GM19395 (cell line): ENCODE measurements around the gene ADGRG2.

Experiments
- ATAC-seq: cut with Tn5 transposase; IDR thresholded peaks from one replicate; pipeline ENCODE4 v1.9.1; 2021; ENCODE audit warnings: mild to moderate bottlenecking, moderate library complexity; ENCODE audit not compliant: unreplicated experiment

Gene ADGRG2, protein sequence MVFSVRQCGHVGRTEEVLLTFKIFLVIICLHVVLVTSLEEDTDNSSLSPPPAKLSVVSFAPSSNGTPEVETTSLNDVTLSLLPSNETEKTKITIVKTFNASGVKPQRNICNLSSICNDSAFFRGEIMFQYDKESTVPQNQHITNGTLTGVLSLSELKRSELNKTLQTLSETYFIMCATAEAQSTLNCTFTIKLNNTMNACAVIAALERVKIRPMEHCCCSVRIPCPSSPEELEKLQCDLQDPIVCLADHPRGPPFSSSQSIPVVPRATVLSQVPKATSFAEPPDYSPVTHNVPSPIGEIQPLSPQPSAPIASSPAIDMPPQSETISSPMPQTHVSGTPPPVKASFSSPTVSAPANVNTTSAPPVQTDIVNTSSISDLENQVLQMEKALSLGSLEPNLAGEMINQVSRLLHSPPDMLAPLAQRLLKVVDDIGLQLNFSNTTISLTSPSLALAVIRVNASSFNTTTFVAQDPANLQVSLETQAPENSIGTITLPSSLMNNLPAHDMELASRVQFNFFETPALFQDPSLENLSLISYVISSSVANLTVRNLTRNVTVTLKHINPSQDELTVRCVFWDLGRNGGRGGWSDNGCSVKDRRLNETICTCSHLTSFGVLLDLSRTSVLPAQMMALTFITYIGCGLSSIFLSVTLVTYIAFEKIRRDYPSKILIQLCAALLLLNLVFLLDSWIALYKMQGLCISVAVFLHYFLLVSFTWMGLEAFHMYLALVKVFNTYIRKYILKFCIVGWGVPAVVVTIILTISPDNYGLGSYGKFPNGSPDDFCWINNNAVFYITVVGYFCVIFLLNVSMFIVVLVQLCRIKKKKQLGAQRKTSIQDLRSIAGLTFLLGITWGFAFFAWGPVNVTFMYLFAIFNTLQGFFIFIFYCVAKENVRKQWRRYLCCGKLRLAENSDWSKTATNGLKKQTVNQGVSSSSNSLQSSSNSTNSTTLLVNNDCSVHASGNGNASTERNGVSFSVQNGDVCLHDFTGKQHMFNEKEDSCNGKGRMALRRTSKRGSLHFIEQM

DNA sequence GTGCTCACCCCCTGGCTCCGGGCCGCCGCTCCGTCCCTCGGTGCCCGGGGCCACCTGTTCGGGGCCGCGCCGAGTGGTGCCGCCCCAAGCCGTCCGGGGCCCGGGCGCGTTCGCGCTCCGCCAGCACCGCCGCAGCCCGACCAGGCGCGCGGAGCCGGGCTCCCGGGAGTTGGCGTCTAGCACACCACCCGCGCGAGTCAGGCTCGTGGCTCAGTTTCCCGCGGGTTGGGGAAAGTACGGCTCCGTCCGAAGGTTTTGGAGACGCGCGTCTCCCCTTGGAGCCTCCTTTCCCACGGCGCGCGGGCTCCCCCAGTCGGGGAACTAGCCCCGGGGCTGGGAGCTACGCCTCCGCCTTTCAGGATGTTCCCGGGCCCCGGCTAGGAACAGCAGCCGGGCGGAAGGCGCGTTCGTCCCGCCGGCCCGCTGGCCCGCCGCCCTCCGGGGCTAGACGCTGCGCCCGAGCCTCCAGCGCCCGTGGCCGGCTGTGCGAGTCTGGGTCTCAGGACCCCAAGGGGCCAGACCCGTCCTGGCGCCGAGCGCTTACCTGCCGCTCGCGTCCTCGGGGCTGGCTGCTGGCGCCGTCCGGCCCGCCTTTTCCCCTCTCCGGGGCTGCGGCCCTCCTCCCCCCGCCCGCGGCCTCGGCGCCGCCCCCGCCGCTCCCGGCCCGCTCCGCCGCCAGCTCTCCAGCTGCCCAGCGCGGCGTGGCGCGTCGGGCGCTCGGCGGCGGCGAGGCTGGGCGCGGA is at the start of gene ADGRG2:
Gene ADGRG2 (minus strand): TSS at position 571 of the 743 bp plus-strand sequence. CDS start 53,634 bp downstream, outside the sequence.
- no peak for ATAC-seq

DNA sequence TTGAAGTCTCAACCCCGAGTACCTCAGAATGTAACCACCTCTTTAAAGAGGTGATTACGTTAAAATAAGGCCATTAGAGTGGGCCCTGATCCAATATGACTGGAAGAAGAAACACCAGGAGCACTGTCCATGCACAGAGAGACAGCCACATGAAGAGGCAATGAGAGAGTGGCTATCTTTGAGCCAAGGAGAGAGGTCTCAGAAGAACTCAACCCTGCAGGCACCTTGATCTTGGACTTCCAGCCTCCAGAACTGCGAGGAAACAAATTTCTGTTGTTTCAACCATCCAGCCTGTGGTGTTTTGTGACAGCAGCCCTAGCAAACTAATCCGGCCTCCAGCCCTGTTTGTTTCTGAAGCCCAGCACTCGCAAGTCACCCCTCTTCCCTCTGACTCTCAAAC is 46.3 kb upstream of the ADGRG2 start:
- no peak for ATAC-seq

DNA sequence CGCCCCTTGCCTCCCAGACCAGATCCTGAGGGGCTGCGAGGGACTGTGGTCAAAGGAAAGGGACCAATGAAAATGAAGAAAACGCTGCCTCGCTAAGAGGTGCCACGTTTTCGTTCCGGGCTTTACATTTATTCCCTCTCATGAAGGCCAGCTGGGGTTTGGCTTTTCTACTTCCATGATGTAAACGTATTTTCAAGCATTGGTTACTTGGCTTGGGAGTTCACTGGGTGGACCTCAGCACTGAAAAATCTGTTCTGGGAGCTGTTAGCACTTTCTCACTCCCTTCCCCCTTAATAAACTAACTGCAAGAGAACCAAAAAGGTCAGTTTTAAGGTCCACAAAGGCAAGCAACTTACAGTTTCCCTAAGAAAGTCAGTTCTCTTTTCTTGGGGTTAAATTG is 40.6 kb upstream of the ADGRG2 start:
- ATAC-seq = no peak

DNA sequence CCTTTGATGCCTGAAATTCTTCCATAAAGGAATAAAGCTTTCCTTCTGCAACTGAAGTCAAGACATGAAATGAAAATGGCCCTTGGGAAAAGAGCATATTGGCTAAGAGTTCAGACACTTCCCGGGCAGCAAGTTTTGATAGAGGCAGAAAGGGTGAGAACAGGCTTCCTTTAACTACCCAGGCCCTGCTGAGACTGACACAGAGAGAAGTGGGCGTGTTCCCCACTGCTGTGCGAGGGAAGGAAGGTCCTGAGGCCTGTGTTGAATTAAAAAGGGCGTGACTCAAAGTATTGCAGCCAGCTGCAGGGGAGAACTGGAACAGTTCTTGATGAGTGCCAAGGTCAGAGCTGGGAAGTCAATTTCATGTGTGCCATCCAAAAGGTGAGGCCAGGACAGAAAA is 33.9 kb upstream of the ADGRG2 start:
- ATAC-seq = no peak

DNA sequence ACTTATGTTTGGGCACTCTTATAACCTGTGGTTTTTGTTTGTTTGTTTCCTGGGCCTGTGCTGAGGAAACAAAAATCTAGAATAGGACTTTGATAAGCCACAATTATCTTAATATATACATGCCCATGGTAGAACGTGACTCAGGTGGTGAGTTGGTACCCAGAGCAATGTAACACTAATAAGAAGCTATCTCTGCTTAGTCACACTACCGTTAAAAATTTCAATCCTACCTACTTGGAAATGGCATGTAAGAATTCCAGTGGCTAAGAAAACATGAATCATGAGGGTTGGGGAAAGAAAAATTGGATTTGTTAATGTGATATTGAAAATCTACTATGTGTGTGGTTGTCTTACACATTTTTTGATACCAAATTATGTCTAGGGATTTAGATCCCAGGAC is 30.5 kb upstream of the ADGRG2 start:
- no peak for ATAC-seq

DNA sequence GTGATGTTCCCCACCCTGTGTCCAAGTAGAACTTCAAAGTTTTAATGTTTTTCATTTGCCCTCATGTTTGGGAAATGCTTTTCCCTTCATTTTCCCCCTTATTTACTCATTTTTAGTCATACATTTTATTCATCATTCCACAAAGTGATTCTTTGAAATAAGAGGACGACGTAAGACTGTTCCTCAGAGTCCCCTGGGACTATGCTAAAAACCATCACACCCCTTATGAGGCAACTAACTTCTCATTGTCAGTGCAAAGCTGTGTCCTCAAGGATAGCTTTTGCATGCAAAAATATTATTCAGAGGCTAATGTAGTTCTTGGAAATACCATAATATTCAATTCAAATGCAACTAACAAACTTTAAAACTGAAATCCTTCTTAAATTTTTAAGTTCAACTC is 14.8 kb upstream of the ADGRG2 start:
- no peak for ATAC-seq

DNA sequence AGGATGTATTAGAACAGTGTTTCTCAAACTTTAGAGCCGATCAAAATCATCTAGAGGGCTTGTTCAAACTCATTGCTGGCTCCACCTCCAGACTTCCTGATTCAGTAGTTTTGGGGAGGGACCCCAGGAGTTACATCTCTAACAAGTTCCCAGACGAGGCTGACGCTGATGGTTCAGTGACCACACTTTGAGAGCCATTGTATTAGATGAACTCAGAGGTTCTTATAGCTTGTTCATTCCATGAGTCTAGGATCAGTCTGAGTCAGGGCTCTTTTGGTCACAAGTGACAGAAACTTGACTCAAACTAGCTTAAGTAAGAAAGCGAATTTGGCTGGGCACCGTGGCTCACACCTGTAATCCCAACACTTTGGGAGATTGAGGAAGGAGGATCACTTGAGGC is 11.5 kb upstream of the ADGRG2 start:
- no peak for ATAC-seq

DNA sequence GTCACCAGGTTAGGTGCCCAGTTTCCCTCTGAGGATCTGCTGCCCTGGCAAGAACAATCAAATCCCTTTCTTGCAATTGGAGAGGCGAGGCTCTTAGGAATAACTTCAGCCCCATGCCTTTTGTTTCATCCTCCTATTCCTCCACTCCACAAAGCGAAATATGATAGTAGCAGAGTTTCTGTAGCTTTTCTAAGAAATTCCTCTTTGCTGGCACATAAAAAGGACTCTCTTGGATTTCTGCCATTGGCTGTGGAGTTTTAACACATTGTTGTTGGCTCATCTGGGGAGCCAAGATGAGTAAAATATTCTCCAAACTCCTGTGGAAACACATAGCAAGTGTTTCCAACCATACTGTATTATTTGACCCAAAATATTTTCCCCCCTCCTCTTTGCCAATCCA is 11.0 kb upstream of the ADGRG2 start:
- no peak for ATAC-seq

DNA sequence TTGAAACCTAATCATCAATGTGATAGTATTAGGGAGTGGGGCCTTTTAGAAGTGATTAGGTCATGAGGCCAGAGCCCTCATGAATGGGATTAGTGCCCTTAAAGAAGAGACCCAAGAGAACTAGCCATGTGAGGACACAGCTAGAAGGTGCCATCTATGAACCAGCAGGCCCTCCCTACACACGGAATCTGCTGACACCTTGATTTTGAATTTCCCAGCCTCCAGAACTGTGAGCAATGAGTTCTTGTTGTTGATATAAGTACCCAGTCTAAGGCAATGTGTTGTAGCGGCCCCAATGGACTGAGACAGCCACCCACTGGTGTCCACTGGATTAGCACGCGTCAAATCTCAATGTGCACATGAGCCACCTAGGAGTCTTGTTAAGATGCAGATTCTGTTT is 8.4 kb upstream of the ADGRG2 start:
- ATAC-seq = no peak

DNA sequence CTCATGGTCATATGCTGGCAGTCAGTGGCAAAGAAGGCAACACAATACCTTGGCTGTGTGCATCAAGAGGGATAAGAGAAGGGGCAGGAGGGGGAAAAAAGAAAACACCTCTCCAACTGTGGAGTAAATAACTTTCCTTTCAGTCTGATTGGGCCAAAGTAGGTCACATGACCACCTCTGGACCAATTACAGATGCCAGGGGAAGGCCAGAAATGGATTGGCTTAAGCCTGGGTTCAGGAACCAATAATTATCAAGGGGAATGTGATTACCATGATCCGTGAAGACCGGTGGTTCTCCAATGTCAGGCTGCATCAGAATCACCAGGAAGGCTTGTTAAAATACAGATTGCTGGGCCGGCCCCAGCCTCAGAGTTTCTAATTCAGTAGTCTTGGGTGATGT is 7.4 kb upstream of the ADGRG2 start:
- no peak for ATAC-seq

DNA sequence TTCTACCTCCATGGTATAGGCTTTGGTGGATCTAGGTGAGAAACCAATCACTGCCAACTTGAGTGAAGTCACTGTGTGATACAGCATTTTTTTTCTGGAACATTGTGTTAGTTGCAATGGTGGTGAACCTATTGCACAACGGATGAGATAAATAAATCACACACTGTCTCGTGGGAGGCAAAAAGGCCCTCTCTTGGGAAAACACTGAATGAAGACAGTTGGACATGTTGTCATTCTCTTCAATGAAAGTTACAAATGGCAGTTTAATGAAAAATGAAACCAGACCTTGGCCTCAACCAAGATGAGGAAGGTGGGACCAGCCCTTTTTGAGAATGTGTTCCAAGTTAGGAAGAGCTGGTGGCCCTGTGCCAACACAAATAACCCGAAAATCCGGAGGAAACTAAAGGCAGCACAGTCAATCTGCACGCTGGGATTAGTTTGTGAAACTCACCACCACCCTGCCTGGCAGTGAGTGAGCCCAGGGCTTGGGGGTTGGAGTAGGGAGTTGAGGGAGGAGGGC is 5.4 kb upstream of the ADGRG2 start:
- no peak for ATAC-seq

DNA sequence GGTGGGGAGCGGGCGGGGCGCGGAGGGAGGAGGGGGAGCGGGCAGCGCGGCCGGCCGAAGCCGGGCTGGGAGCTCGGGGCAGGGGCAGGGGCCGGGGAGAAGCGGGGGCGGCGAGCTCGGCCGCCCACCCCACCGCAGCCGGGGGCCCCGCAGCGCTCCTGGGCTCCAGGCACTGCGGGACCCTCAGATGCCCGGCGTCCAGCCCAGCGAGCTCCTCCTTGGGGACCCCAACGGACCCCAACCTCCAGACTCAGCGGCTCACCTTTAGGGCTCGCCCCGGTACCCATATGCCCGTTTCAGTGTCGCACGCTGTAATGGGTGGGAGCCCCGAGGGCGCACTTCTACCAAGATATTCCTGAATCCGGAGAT is 357 bp upstream of the ADGRG2 start:
- no peak for ATAC-seq

DNA sequence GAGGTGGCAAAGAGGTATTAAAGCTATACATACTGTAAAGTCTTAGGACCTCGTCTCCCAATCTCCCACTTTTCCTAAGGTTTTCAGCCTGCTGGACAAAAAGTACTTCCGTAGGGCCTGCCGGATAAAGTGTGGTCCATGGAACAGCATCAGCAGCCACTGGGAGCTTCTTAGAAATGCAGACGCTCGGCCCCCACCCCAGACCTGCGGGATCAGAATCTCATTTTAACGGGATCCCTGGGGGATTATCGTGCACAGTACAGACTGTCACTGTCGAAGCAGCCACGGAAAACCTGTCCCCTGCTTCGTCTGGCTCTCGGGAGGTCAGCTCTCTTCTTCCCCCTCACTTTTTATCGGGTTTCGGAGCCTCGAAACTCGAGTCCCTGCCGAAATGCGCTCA is 802 bp downstream of the ADGRG2 start:
- ATAC-seq = no peak

DNA sequence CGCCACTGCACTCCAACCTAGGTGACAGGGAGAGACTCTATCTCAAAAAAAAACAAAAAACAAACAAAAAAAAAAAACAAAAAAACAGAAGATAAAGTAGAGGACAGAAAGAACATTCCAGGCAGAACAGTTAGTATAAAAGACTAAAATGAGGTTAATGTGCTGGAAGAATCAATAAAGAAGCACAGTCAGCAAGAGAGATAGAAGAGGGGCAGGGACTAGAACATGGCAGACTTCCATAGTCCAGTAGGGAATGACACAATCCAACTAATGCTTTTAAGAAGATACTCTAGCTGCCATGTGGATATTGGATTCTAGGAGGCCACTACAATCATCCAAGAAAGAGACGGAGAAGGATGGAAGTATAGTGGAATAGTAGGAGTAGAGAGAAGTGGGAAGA is 11.6 kb downstream of the ADGRG2 start:
- no peak for ATAC-seq

DNA sequence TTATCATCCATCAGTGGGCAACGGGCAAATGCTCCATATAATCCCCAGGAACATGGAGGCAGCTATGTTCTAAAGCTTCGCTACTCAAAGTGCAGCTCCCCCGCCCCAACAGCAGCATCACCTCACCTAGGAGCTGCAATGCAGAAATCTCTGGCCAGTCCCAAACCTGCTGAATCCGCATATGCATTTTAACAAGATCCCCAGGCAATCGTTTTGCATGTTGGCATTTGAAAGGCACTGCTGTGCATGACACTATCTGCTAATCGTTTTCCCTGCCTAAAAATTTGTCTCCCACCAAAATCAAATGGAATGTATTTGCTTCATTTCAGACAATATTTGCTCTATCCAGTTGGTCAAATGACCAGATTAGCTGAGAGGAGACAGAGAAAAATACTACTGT is 15.2 kb downstream of the ADGRG2 start:
- ATAC-seq = no peak

DNA sequence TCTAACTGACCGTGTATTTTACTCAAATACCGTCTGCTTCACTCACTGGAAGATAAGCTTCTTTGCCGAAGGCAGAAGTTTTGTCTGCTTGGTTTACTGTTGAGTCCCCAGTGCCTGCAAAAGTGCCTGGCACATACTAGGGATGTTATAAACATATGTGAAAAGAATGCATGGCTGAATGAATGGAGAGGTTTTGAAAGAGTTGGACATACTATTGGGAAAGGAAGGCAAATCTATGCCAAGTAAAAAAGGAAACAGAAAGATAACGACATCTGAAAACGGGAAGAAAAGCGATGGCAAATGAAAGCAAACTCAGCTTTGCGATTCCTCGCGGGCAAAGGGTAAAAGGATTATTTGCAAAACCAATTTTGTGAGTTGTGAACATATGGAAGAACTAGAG is 21.7 kb downstream of the ADGRG2 start:
- no peak for ATAC-seq

DNA sequence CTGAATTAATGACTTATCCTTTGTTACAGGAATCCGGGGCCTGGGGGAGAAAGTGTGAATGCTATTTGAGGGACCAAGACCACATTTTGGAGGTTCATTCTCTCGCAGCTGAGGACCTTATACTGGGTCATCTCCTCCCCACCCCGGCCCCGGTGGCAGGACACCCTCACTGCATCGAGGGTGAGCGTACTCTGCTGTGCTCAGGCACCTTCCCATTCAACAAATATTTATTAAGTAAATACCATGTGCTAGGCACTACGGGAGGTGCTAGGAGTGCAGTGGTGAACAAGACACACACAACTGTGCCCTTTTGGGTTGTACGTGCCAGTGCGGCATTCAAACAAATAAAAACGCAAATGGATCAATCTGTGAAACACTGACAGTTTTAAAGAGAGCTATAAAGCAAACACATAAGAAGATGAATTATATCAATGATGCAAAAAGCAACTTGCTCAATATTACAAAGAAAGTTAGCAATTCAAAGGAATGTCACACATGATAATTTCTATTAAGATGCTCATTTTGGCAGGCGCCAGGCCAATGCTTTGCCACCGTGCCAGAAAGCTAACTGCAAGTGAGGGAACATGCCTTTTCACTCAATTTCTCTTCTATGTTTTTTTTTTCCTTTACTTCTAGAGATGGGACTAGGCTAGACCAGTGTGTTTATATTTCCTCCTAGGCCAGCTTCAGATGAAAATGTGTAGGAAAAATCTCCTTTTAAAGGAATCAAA is 24.6 kb downstream of the ADGRG2 start:
- no peak for ATAC-seq

DNA sequence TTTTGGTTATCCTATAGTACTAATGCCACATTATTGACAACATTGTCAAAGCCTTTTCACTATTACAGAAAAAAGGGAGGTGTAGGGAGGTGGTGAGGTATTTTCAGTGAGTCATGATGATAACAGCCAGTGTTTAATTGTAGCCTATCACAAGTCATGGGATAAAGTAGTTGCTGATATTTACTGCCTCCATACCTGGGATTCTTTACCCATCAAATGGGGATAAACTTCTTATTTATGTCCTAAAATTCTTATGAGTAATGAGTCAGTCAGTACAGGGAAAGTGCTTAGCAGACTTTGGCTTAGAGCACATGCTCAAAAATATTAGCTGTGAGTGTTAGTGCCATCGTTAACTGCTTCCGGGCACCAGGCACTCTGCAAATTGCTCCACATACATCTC is 25.7 kb downstream of the ADGRG2 start:
- ATAC-seq = no peak

DNA sequence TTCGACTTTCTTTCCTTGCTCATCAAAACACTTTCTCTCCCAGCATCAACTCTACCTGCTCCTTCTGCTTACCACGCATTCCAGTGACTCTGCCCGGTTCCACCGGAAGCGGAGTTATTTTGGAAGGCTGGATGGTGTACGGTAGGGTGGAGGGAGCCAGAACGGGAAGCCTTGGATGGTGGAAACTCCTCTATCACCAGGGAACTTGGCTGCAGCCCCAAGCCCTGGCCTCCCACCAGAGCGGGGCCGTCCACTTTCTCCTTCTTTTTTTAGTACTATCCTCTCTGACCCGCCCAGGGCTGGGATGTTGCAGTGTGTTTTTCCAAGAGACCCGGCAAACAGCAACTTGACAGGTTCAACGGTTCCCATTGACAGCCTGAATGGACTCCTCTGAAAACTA is 27.6 kb downstream of the ADGRG2 start:
- ATAC-seq = no peak

DNA sequence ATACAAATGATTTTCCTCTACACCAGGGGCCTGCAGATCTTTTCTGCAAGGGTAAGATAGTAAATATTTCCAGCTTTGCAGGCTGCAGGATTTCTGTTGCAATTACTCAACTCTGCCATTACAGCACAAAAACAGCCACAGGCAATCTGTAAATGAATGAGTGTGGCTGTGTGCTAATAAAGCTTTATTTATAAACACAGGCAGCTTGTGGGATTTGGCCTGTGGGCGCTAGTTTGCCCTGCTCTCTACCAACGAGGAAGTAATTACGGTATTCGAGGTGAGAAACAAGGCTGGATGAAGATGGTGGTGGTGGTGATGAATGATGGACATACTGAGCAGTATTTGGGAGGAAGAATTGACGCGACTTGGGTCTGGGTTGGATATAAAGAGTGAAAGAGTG is 30.7 kb downstream of the ADGRG2 start:
- ATAC-seq = no peak
